HEK293 (cell line): Measurements from ENCODE around the gene LOXL4.

ENCODE experiments used
- CTCF ChIA-PET: fragments of 350-600 bp; formaldehyde crosslinking; extraction: SDS; loops from one replicate; lab custom pipeline; 2021; ENCODE audit warnings: antibody characterized with exemption; lab: Yijun Ruan, JAX
- POLR2A ChIA-PET: fragments of 300-600 bp; formaldehyde crosslinking; extraction: SDS; loops from one replicate; lab custom pipeline; 2020; ENCODE audit warnings: antibody characterized with exemption, inconsistent platforms; lab: Yijun Ruan, JAX
- H3K27ac ChIP-seq: fragments of 200-500 bp; sonication (Bioruptor generic); 2 replicates; pipeline ENCODE4 v1.5.1; 2014; ENCODE audit warnings: low read depth, low read length, control low read depth, inconsistent platforms; ENCODE audit errors: extremely low read depth
- H3K36me3 ChIP-seq, 2 experiments: fragments of 200-500 bp in 1 of 2; sonication (Bioruptor generic) in 1 of 2; 1 replicate in 1 of 2; 2 replicates in 1 of 2; pipeline ENCODE4 v1.5.1; 2014 to 2017; ENCODE audit warnings: inconsistent platforms in 2 of 2, low read length in 2 of 2; ENCODE audit not compliant: control insufficient read depth in 2 of 2, insufficient read depth in 1 of 2
- H3K4me1 ChIP-seq: fragments of 200-500 bp; sonication (Bioruptor generic); 2 replicates; pipeline ENCODE4 v1.5.1; 2014; ENCODE audit warnings: mild to moderate bottlenecking, low read length, inconsistent platforms; ENCODE audit not compliant: control insufficient read depth, insufficient read depth
- H3K4me3 ChIP-seq: 2 replicates; pipeline ENCODE4 v1.5.1; 2011; ENCODE audit warnings: low read depth, mild to moderate bottlenecking, control low read depth, low read length, moderate library complexity
- H3K9me3 ChIP-seq: fragments of 200-500 bp; sonication (Bioruptor generic); 2 replicates; pipeline ENCODE4 v1.5.1; 2014; ENCODE audit warnings: low read depth, low read length, inconsistent platforms; ENCODE audit not compliant: control insufficient read depth, insufficient read depth
- SALL2 ChIP-seq: fragments of 450-650 bp; formaldehyde crosslinking; IDR thresholded peaks from 2 replicates; pipeline ENCODE4 v1.5.0; 2017; ENCODE audit warnings: missing biosample characterization, mild to moderate bottlenecking, missing genetic modification characterization, borderline replicate concordance
- SCRT1 ChIP-seq: fragments of 450-650 bp; formaldehyde crosslinking; IDR thresholded peaks from 2 replicates; pipeline ENCODE4 v1.5.1; 2016; ENCODE audit warnings: missing biosample characterization, missing genetic modification characterization, borderline replicate concordance
- TRIM28 ChIP-seq: IDR thresholded peaks from 2 replicates; pipeline ENCODE4 v1.6.1; 2011; ENCODE audit warnings: low read length, control low read depth, borderline replicate concordance
- YY2 ChIP-seq: fragments of 450-650 bp; formaldehyde crosslinking; IDR thresholded peaks from 2 replicates; pipeline ENCODE4 v1.5.1; 2016; ENCODE audit warnings: missing biosample characterization, missing genetic modification characterization
- ZBTB48 ChIP-seq: fragments of 450-650 bp; formaldehyde crosslinking; IDR thresholded peaks from 2 replicates; pipeline ENCODE4 v1.5.1; 2016; ENCODE audit warnings: missing biosample characterization, missing genetic modification characterization
- ZEB2 ChIP-seq: fragments of 450-650 bp; formaldehyde crosslinking; IDR thresholded peaks from 2 replicates; pipeline ENCODE4 v1.5.1; 2016; ENCODE audit warnings: missing biosample characterization, missing genetic modification characterization
- ZNF311 ChIP-seq: fragments of 450-650 bp; formaldehyde crosslinking; IDR thresholded peaks from 2 replicates; pipeline ENCODE4 v1.5.1; 2017; ENCODE audit warnings: missing biosample characterization, missing genetic modification characterization, borderline replicate concordance
- ZNF529 ChIP-seq: fragments of 450-650 bp; formaldehyde crosslinking; IDR thresholded peaks from 2 replicates; pipeline ENCODE4 v1.5.1; 2017; ENCODE audit warnings: missing genetic modification characterization, missing biosample characterization; ENCODE audit not compliant: insufficient replicate concordance
- ZSCAN16 ChIP-seq: fragments of 450-650 bp; formaldehyde crosslinking; IDR thresholded peaks from 2 replicates; pipeline ENCODE4 v1.5.1; 2016; ENCODE audit warnings: missing biosample characterization, missing genetic modification characterization
- TF ChIP-seq, protein P1 (sequence below): fragments of 450-650 bp; IDR thresholded peaks from 2 replicates; pipeline ENCODE4 v1.5.1; 2018; ENCODE audit warnings: missing biosample characterization, mild to moderate bottlenecking, missing genetic modification characterization
- TF ChIP-seq, protein P2 (sequence below): fragments of 450-650 bp; formaldehyde crosslinking; IDR thresholded peaks from 2 replicates; pipeline ENCODE4 v1.5.1; 2016; ENCODE audit warnings: missing biosample characterization, missing genetic modification characterization
- TF ChIP-seq, protein P3 (sequence below): fragments of 450-650 bp; formaldehyde crosslinking; IDR thresholded peaks from 2 replicates; pipeline ENCODE4 v1.5.1; 2017; ENCODE audit warnings: missing biosample characterization, mild to moderate bottlenecking, missing genetic modification characterization, moderate library complexity
- TF ChIP-seq, protein P4 (sequence below): fragments of 450-650 bp; formaldehyde crosslinking; optimal IDR thresholded peaks from 2 replicates; pipeline ENCODE3; 2016; ENCODE audit warnings: missing biosample characterization, mild to moderate bottlenecking, missing genetic modification characterization

The LOXL4 gene

DNA sequence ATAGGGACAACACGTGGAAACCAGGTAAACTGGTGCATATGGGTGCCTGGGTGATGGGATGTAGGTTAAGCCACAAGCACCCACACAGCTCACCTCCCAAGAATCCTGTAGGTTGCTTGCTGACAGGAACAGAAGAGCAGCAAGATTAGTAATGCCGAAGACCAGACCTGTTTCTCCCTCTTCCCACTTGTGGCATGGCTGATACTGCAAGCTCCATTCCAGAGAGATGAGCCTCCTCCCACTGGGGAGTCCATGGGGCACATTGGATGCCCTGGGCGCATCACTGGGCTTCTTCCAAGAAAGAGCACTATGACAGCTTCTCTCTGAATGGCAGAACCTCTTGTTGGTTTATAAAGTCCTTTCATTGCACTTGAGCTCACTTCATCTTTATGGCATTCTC lies 44.4 kb upstream of the LOXL4 start:
- Histone ChIP-seq H3K36me3 (no peaks in the 10 kb centered on the region), H3K4me3 (no peak overlapping the region), H3K4me1 (no peaks in the 10 kb centered on the region), H3K9me3 (no peaks in the 10 kb centered on the region), H3K27ac (no peak overlapping the region)
- POLR2A ChIA-PET: no interaction called here
- TF ChIP-seq, protein P1, sequence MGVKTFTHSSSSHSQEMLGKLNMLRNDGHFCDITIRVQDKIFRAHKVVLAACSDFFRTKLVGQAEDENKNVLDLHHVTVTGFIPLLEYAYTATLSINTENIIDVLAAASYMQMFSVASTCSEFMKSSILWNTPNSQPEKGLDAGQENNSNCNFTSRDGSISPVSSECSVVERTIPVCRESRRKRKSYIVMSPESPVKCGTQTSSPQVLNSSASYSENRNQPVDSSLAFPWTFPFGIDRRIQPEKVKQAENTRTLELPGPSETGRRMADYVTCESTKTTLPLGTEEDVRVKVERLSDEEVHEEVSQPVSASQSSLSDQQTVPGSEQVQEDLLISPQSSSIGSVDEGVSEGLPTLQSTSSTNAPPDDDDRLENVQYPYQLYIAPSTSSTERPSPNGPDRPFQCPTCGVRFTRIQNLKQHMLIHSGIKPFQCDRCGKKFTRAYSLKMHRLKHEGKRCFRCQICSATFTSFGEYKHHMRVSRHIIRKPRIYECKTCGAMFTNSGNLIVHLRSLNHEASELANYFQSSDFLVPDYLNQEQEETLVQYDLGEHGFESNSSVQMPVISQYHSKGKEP: no peak
- no peak for TF ChIP-seq TRIM28
- TF ChIP-seq, protein P2, sequence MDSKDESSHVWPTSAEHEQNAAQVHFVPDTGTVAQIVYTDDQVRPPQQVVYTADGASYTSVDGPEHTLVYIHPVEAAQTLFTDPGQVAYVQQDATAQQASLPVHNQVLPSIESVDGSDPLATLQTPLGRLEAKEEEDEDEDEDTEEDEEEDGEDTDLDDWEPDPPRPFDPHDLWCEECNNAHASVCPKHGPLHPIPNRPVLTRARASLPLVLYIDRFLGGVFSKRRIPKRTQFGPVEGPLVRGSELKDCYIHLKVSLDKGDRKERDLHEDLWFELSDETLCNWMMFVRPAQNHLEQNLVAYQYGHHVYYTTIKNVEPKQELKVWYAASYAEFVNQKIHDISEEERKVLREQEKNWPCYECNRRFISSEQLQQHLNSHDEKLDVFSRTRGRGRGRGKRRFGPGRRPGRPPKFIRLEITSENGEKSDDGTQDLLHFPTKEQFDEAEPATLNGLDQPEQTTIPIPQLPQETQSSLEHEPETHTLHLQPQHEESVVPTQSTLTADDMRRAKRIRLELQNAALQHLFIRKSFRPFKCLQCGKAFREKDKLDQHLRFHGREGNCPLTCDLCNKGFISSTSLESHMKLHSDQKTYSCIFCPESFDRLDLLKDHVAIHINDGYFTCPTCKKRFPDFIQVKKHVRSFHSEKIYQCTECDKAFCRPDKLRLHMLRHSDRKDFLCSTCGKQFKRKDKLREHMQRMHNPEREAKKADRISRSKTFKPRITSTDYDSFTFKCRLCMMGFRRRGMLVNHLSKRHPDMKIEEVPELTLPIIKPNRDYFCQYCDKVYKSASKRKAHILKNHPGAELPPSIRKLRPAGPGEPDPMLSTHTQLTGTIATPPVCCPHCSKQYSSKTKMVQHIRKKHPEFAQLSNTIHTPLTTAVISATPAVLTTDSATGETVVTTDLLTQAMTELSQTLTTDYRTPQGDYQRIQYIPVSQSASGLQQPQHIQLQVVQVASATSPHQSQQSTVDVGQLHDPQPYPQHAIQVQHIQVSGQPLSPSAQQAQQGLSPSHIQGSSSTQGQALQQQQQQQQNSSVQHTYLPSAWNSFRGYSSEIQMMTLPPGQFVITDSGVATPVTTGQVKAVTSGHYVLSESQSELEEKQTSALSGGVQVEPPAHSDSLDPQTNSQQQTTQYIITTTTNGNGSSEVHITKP (tag by site-specific recombination): no peak
- TF ChIP-seq YY2: no peak
- TF ChIP-seq, protein P3, sequence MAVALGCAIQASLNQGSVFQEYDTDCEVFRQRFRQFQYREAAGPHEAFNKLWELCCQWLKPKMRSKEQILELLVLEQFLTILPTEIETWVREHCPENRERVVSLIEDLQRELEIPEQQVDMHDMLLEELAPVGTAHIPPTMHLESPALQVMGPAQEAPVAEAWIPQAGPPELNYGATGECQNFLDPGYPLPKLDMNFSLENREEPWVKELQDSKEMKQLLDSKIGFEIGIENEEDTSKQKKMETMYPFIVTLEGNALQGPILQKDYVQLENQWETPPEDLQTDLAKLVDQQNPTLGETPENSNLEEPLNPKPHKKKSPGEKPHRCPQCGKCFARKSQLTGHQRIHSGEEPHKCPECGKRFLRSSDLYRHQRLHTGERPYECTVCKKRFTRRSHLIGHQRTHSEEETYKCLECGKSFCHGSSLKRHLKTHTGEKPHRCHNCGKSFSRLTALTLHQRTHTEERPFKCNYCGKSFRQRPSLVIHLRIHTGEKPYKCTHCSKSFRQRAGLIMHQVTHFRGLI (tag by site-specific recombination): no peak
- TF ChIP-seq ZEB2 (tag by site-specific recombination): no peak
- TF ChIP-seq SCRT1 (tag by site-specific recombination): no peak
- TF ChIP-seq ZSCAN16 (tag by site-specific recombination): no peak
- TF ChIP-seq ZNF311 (tag by site-specific recombination): no peak
- no peak for TF ChIP-seq ZBTB48
- TF ChIP-seq, protein P4, sequence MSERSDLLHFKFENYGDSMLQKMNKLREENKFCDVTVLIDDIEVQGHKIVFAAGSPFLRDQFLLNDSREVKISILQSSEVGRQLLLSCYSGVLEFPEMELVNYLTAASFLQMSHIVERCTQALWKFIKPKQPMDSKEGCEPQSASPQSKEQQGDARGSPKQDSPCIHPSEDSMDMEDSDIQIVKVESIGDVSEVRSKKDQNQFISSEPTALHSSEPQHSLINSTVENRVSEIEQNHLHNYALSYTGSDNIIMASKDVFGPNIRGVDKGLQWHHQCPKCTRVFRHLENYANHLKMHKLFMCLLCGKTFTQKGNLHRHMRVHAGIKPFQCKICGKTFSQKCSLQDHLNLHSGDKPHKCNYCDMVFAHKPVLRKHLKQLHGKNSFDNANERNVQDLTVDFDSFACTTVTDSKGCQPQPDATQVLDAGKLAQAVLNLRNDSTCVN (tag by site-specific recombination): no peak
- CTCF ChIA-PET: interaction anchor here (0.7 to 2.6 kb wide), 3 partner anchors 49 to 327 kb away, joined by 3 to 17 read pairs (median 3); no protein-coding TSS in a partner anchor

DNA sequence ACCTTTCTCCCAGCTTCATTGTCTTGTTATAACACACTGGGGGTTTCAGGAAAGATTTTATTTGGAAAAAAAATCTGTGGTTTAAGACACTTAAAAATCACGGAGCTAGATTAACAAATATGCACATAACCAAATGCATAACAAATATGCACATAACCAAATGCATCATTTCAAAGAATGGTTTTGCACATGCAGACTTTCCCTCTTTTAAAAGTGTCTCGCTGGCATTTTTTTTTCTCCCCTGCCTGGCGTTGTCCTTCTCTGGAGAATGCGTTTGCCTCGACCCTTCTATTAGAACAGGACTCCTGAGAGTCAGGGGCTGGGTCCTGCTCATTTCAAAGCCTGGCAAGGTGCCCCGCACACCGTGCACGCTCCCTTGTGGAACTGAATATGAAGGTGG lies 42.7 kb upstream of the LOXL4 start:
- no peak for TF ChIP-seq SALL2 (tag by site-specific recombination)
- TF ChIP-seq ZNF529: no peak
- TF ChIP-seq, all 188 proteins: peak for 0
- H3K4me3 ChIP-seq: no peak overlapping the region
- H3K9me3 ChIP-seq: no peaks in the 10 kb centered on the region
- CTCF ChIA-PET: interaction anchor here (0.6 to 3.5 kb wide), 10 partner anchors 16 to 283 kb away, joined by 3 to 105 read pairs (median 14); no protein-coding TSS in a partner anchor
- no peak overlapping the region for H3K27ac ChIP-seq
- H3K36me3 ChIP-seq: no peaks in the 10 kb centered on the region
- POLR2A ChIA-PET: no interaction called here
- no peaks in the 10 kb centered on the region for H3K4me1 ChIP-seq
